ENCODE data around the gene CRTC2.

Gene CRTC2

GRCh38 chr1:153938996-153939395 lies 19.4 kb downstream of the CRTC2 start:
- TF ChIP-seq REST (IDR thresholded peaks at IDR 0.05; ENCODE audit: insufficient replicate concordance, low read depth) (no peak), CTCF (IDR thresholded peaks at IDR 0.05; ENCODE audit: insufficient read depth, low read length) (no peak), GABPA (IDR thresholded peaks at IDR 0.05; ENCODE audit: low read depth) (no peak), SPI1 (IDR thresholded peaks at IDR 0.05; ENCODE audit: borderline replicate concordance, low read depth) (no peak), POLR2AphosphoS5 (IDR thresholded peaks at IDR 0.05; ENCODE audit: low read depth) (no peak)
- no peaks in the 10 kb centered on the region for H3K27me3 ChIP-seq (ENCODE audit: insufficient read depth, poor library complexity, severe bottlenecking)

GRCh38 chr1:153937331-153937730 lies 21.1 kb downstream of the CRTC2 start:
- no peak for TF ChIP-seq SPI1 (IDR thresholded peaks at IDR 0.05; ENCODE audit: borderline replicate concordance, low read depth)
- TF ChIP-seq GABPA (IDR thresholded peaks at IDR 0.05; ENCODE audit: low read depth), result no peak
- TF ChIP-seq CTCF (IDR thresholded peaks at IDR 0.05; ENCODE audit: insufficient read depth, low read length), result no peak
- TF ChIP-seq REST (IDR thresholded peaks at IDR 0.05; ENCODE audit: insufficient replicate concordance, low read depth), result no peak
- no peak for TF ChIP-seq POLR2AphosphoS5 (IDR thresholded peaks at IDR 0.05; ENCODE audit: low read depth)
- H3K27me3 ChIP-seq (ENCODE audit: insufficient read depth, poor library complexity, severe bottlenecking), result no peaks in the 10 kb centered on the region
- DNase-seq (ENCODE audit: low read depth in 1 of 2, low spot score in 1 of 2), result no peak

More at GRCh38 chr1:153938996-153939395, 19.4 kb downstream of the CRTC2 start:
- no peak overlapping the region for H3K4me3 ChIP-seq (replicated peaks; ENCODE audit: insufficient read depth, low read length)
- H3K27ac ChIP-seq (replicated peaks), result no peak overlapping the region
- DNase-seq (ENCODE audit: low read depth in 1 of 2, low spot score in 1 of 2), result no peak

GRCh38 chr1:153936011-153936802 lies 22.2 kb downstream of the CRTC2 start:
- TF ChIP-seq SPI1 (IDR thresholded peaks at IDR 0.05; ENCODE audit: borderline replicate concordance, low read depth), result no peak
- no peak for TF ChIP-seq GABPA (IDR thresholded peaks at IDR 0.05; ENCODE audit: low read depth)
- no peak; the same call in 1 of the 2 replicates for TF ChIP-seq POLR2AphosphoS5 (IDR thresholded peaks at IDR 0.05; ENCODE audit: low read depth)
- TF ChIP-seq CTCF (IDR thresholded peaks at IDR 0.05; ENCODE audit: insufficient read depth, low read length), result no peak
- TF ChIP-seq REST (IDR thresholded peaks at IDR 0.05; ENCODE audit: insufficient replicate concordance, low read depth), result no peak
- H3K4me3 ChIP-seq (replicated peaks; ENCODE audit: insufficient read depth, low read length), result no peak overlapping the region
- no peak overlapping the region for H3K27ac ChIP-seq (replicated peaks)
- no peak for DNase-seq (ENCODE audit: low read depth in 1 of 2, low spot score in 1 of 2)
- H3K27me3 ChIP-seq (ENCODE audit: insufficient read depth, poor library complexity, severe bottlenecking), result no peaks in the 10 kb centered on the region

More at GRCh38 chr1:153937331-153937730, 21.1 kb downstream of the CRTC2 start:
- Histone ChIP-seq H3K4me3 (replicated peaks; ENCODE audit: insufficient read depth, low read length) (no peak overlapping the region), H3K27ac (replicated peaks) (no peak overlapping the region)
